ENCODE results near the gene MZT1. TPM values are rescaled to one million over a fixed set of nuclear protein-coding genes. Genes with fewer than 3 reads are reported as not detected.

Gene MZT1
- total and polyA plus RNA-seq, 8 donors: 8.7 to 22.3 (median 19.0) TPM

DNA sequence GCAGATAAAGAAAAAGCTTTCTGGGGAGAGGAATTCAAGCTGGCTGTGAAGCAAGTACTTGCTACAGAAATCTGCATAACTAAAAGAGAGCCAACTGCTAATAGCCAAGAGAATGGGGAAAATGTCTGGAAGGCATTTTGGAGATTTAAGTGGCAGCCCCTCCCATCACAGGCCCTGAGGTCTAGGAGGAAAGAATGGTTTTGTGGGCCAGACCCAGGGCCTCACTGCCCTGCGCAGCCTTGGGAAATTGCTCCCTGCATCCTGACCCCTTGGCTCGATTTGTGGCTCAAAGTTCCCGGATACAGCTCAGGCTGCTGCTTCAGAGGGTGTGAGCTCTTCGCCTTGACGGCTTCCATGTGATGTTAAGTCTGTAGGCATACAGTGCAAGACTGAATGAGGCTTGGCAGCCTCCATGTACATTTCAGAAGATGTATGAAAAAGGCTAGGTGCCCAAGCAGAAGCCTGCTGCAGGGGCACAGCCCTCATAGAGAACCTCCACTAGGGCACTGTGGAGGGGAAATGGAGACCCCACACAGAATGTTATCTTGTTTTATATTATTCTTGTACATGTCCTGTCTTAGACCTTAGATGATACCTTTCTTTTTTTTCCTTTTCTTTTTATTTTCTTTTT lies 34.4 kb downstream of the MZT1 start:
- Histone ChIP-seq H3K4me3 (no peak overlapping the region), H3K4me1 (no peaks in the 10 kb centered on the region), H3K36me3 (no peaks in the 10 kb centered on the region), H3K27ac (no peak overlapping the region), H3K27me3 (no peaks in the 10 kb centered on the region), H3K9me3 (peaks cover 0 to 4% of the 10 kb centered on the region in 2 donors)
- intact Hi-C loops (cut with DNase I): no loop called here
- ATAC-seq (no peak), DNase-seq (no peak)
- TF ChIP-seq, protein P1, sequence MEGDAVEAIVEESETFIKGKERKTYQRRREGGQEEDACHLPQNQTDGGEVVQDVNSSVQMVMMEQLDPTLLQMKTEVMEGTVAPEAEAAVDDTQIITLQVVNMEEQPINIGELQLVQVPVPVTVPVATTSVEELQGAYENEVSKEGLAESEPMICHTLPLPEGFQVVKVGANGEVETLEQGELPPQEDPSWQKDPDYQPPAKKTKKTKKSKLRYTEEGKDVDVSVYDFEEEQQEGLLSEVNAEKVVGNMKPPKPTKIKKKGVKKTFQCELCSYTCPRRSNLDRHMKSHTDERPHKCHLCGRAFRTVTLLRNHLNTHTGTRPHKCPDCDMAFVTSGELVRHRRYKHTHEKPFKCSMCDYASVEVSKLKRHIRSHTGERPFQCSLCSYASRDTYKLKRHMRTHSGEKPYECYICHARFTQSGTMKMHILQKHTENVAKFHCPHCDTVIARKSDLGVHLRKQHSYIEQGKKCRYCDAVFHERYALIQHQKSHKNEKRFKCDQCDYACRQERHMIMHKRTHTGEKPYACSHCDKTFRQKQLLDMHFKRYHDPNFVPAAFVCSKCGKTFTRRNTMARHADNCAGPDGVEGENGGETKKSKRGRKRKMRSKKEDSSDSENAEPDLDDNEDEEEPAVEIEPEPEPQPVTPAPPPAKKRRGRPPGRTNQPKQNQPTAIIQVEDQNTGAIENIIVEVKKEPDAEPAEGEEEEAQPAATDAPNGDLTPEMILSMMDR (IDR thresholded peaks at IDR 0.05): no peak

DNA sequence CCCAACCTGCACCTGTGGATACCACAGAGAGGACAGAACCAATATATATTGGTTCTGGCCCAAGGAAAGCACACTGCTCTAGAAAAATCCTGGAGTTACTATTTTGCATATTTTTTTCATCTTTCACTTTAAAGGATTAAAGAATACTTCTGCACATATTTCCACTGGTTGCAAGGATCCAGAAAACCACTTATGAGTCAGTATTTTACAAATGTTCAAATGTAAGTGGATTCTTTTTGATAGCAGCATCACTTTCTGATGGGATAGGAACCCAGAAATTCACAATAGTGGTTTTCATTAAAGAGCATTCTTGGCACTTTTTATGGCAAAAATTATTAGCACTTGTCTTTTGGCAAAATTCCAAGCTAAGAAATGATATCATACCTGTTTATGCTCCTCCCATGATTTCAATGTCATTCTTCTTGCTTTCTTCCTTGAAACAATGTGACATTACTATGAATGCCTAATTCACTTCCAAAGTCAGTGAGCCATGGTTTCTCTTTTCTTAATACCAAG lies 38.2 kb downstream of the MZT1 start:
- peaks cover 0 to 4% of the 10 kb centered on the region in 2 donors for H3K9me3 ChIP-seq
- H3K36me3 ChIP-seq: no peaks in the 10 kb centered on the region
- H3K27ac ChIP-seq: no peak overlapping the region
- H3K4me3 ChIP-seq: no peak overlapping the region
- TF ChIP-seq, protein P1 (IDR thresholded peaks at IDR 0.05): no peak
- no peaks in the 10 kb centered on the region for H3K4me1 ChIP-seq
- ATAC-seq: no peak
- no peaks in the 10 kb centered on the region for H3K27me3 ChIP-seq
- intact Hi-C loops (cut with DNase I): no loop called here
- no peak for DNase-seq

DNA sequence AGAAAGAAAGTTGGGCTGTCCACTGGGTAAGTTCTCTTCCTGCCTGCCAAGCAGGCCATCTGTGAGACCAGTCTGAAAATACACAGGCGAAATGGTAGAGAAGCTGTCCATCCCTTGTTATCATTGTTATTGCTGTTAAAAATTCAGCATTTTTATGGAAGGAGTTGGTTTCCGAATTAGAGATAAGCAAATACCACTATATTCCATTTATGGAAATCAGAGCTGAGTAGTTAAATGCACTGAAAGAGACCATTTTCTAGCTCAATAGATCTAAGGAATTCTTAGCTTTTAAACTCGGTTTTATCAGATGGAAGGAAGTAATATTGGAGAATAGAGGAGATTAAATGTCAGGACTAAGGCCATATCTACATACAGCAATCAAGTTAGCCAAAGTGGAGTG lies 40.7 kb downstream of the MZT1 start:
- H3K36me3 ChIP-seq: no peaks in the 10 kb centered on the region
- TF ChIP-seq, protein P1 (IDR thresholded peaks at IDR 0.05): no peak
- H3K4me1 ChIP-seq: no peaks in the 10 kb centered on the region
- H3K27ac ChIP-seq: no peak overlapping the region
- ATAC-seq (no peak), DNase-seq (no peak)
- H3K4me3 ChIP-seq: no peak overlapping the region
- no peaks in the 10 kb centered on the region for H3K27me3 ChIP-seq
- intact Hi-C loops (cut with DNase I): no loop called here
- no peaks in the 10 kb centered on the region for H3K9me3 ChIP-seq

DNA sequence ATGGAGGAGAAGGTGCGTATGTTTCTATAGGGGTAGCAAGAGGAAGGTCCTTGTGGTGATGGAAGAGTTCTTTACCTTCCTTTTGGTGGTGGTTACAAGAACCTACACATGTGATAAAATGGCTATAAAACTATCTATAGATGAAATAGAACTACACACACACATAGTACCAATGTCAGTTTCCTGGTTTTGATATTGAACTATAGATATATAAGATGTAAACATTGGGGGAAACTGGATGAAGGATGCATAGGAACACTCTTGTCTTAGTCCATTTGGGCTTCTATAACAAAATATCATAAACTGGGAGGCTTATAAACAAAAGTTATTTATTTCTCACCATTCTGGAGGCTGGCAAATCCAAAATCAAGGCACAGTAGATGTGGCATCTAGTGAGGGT lies 47.1 kb downstream of the MZT1 start:
- TF ChIP-seq, protein P1 (IDR thresholded peaks at IDR 0.05): no peak
- Histone ChIP-seq H3K4me1 (no peaks in the 10 kb centered on the region), H3K36me3 (no peaks in the 10 kb centered on the region), H3K27me3 (no peaks in the 10 kb centered on the region), H3K9me3 (no peaks in the 10 kb centered on the region), H3K4me3 (no peak overlapping the region), H3K27ac (no peak overlapping the region)
- intact Hi-C loops (cut with DNase I): no loop called here
- ATAC-seq (no peak), DNase-seq (no peak)

DNA sequence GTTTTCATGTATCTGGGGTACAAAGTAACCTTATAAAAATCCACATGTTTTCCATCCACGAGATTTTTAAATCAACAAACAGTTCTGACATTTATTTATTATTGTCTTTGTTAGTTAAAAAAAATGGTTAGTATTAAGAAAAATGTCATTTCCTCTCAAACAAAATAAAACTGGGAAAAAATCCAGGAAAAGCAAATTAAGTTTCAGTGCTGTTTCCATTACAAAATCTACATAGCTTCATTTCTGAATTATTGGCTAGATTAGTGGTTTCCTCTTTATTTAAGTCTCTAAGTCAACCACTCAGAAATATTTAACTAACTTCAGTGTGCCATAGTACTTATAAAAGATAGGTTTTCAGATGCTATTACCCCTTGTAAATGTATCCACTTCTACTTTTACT lies 49.1 kb downstream of the MZT1 start:
- intact Hi-C loops (cut with DNase I): no loop called here
- Histone ChIP-seq H3K4me1 (no peaks in the 10 kb centered on the region), H3K27ac (no peak overlapping the region), H3K27me3 (no peaks in the 10 kb centered on the region), H3K36me3 (no peaks in the 10 kb centered on the region), H3K9me3 (no peaks in the 10 kb centered on the region), H3K4me3 (no peak overlapping the region)
- TF ChIP-seq, protein P1 (IDR thresholded peaks at IDR 0.05): no peak
- no peak for ATAC-seq
- DNase-seq: no peak

All from left lung (tissue), 10 donors.